Activated CD4-positive, alpha-beta T cell treated with anti-CD3 and anti-CD28 coated beads, Interleukin-2, amount 50 U/mL, for 24 hours (primary cell): ENCODE results near the gene EVX2.

Source experiments
- DNase-seq, 2 donors: peaks; one replicate each; pipeline ENCODE4 v3.0.0-alpha.2; 2020; ENCODE audit warnings: low read depth in 1 of 2, low spot score in 1 of 2

Gene EVX2

DNA sequence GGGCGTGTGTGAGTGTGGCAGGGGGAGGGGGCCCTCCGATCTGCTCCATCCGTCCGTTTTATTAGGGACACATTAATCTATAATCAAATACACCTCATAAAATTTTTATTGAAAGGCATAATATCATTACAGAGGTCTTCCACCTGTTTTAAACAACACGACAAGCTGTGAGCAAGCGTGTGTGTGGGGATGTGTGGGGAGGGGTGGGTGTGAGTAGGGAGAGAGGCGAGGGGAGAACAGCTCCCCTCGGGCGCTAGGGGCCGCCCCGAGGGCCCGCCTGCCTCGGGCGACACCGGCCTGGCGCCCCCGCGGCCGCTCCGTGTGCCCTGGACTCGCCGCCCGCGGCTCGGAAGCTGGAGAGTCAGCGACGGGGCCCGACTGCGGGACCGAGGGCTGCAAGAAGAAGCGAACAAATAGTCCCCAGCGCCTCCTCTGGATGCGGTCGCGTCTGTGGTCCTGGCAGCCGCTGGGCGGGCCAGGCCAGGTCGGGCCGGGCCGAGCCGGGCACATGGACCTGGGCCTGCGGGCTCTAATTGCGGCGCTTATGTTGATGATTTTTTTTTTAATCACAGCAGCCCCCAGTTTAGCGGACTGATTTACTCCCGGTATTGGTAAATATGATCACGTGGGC lies 38.4 kb upstream of the EVX2 start:
- DNase-seq: no peak

DNA sequence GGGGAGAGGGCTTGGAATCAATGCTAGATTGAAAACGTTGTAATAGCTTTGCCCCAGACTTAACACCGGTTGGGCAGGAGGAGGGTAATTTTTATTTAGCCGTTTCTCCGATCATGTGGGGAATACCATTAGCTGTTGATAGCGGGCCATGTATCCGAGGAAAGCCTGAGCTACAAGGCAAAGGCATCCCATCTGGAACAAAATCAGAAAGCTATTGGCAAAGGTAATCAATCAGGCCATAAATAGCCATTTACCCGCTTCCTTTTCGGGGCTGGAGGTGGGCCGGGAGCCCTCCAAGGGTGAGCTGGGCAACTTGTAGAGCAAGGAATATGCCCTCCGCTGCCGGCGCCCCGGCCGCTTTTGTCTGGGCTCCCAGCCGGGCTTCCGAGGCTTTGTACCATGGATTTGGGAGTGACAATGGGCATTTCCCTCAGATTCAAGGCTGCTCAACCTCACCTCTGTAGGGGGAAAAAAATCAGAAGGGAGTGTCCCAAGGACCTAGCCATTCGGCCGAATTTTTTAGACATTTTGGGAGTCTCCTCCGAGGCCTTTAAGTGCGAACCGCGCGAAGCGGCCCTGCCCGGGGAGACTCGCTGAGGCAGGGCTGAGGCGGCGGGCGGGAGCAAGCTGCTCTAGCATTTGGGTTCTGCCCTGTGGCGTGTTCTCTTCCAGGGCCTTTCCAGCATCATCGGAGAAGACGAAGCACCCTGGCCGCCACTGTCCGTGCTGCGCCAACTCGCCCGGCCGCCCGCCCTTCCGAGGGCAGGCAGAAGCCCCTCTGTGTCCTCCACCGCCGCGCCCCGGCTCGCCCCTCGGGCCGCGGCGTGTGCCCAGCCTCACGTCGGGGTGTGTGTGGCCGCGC lies 37.7 kb upstream of the EVX2 start:
- DNase-seq: no peak

DNA sequence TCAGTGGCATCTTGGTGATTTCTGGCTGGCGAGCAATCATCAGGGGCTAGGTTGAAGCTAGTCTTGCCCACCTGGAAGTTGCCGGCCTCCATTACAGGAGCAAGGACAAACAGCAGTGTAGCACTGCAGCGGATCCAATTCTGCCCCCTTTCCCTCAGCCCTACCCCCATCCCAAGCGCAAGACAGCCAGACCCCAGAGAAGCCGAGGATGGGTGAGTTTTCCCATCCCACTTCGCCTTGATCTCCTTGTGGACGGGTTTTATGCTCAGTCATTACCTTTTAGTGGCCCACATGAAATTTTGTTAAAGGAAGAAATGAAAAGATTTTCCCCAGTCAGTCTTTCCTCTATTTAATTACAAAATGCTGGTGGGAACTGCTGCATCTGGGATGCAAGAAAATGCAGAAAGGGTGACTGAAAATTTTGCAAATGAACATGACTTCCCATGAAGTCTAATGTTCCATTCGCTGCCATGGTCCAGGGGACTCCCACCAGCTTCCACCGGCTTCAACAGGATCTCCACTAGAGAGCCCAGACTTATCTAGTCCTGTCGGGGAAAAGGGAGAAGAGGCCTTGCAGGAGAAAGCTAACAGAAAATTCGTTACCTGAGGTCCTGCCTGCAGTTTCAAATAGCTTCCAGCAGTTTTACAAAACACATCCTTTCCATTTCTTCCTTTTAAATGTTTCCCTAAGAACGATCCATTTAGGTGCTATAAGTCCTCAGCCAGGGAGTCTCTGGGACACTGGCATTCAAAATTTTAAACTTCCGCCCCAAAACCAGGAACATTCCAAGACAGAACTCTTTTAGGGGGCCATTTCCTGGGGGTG lies 36.8 kb upstream of the EVX2 start:
- no peak for DNase-seq

DNA sequence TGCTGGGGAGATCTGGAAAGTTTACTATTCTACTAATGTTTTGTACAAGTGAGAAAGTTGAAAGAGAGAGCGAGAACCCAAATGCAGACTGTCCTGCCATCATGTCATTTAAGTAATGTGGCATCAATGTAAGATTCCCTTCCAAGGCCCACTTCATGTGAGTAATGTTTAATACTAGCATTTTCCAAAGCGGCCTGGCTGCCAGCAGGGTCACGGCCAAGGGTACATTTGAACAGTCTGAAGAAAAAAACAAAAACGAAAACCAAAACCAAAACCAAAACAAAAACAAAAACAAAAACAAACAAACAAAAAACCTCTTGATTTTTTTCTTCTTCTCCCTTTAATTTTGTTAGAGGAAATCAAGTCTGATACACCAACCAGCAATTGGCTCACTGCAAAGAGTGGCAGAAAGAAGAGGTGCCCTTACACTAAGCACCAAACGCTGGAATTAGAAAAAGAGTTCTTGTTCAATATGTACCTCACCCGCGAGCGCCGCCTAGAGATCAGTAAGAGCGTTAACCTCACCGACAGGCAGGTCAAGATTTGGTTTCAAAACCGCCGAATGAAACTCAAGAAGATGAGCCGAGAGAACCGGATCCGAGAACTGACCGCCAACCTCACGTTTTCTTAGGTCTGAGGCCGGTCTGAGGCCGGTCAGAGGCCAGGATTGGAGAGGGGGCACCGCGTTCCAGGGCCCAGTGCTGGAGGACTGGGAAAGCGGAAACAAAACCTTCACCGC lies 35.0 kb upstream of the EVX2 start:
- DNase-seq: no peak

DNA sequence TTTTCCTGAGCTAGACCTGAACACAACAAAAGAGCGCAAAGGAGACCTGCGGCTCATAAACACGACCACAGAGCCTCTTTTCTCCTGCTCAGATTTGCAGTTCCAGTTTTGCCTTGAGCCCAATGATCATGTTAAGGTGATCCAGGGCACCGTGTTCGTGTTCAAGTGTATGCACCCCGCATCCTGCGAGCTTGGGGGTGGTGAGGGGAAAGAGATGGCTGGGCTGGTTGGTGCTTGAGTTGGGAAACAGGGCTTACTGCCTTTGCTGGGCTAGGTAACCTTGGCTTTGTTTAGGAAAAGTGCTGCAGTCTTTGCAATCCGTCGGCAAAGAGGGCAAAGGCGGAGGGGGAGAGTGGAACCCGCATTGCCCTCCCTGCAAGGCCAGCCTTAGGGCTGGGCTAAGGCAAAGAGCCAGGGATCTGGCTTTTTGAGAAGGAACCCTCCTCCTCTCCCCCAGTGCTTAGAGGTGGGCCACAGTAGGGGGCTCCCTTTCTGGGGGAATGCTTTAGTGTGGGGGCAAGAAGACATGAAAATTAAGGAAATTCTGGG lies 34.1 kb upstream of the EVX2 start:
- no peak for DNase-seq

DNA sequence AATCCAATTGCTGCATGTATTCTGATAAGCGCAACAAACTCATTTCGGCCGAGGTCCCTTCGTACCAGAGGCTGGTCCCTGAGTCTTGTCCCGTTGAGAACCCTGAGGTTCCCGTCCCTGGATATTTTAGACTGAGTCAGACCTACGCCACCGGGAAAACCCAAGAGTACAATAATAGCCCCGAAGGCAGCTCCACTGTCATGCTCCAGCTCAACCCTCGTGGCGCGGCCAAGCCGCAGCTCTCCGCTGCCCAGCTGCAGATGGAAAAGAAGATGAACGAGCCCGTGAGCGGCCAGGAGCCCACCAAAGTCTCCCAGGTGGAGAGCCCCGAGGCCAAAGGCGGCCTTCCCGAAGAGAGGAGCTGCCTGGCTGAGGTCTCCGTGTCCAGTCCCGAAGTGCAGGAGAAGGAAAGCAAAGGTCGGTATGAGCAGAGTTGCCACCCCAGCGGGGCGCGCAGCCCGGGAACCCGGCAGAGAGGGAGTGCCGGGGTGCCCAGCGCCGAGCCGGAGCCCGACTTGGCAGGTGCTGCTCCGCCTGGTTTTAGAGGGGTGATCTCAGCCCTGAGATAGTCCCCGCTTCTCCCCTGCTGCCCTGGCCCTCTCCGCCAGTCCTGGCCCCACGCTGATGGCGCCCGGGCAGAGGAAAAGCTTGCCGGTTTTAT lies 33.5 kb upstream of the EVX2 start:
- no peak for DNase-seq

DNA sequence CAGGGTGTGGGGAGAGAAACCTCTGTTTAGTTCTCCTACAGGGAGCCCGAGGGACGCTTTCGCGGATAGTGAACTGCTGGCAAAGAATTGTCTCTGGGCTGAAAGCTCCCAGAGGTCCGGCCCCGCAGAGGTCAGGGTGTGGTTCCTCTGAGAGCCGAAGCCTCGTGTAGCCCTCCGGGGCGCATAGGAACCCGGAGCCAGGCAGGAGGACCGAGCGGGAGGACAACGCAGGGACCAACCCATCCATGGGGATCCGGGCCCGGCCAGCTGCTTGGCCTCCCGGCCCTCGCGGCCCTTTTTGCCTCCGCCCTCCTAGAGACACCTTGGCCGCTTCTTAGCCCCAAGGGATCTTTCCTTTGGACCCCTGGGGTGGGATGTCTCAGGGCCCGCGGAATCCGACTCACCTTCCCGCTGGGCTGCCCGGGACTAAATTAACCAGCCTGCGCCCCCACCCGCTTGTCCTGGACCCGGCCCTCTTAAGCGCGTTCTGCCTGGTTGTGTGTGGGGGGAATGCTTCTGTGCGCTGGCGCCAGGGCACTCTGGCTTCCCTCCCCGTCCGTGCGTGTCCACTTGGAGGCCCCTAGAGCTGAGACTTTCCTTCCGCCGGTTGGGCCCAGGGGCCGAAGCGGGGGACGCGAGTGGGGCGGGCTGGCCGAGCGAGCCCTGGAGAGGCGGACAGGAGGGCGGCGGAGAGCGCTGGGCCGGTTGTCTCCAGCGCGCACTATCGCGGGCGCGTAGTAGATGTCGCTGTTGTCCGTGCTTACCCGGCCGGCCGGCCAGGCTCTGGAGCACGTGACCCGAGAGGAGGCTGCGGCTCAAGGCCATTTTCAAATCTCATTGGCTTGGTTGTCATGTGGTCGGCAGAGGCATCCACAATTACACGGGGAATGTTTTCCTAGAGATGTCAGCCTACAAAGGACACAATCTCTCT lies 32.4 kb upstream of the EVX2 start, which contains the start of gene HOXD10:
Gene HOXD10 (plus strand): TSS at position 896 of the 931 bp plus-strand sequence. CDS start 56 bp downstream, outside the sequence.
- no peak for DNase-seq

DNA sequence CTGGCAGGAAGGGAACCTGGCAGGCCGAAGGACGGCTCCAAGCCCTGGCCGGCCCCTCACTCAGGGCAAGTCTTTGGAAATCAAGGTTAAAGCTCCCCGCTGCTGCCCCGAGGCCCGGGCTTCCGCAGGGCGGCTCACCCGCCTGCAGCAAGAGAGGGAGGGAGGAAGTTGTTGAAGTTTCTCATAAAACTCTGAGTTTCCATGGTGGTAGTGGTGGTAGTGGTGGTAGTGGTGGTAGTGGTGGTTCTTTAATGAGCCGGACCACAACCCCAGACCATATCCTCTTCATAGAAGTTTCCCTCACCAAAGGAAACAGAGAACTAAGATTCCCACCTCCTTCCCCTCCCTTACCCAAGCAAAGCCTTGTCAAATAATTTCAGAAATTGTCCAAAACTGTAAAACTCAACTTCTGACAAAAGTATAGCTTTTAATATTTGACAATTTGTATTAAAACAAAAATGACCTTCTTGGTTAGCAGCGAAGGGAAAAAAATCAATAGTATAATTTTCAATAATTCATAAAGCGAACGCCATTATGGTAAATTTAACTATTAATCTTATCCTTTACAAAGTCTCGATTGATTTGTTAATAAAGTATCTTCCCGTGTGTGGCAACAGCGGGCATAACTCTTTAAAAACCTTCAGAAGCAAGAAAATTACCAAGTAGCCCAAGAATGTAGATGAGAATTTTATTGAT lies 31.3 kb upstream of the EVX2 start:
- no peak for DNase-seq

DNA sequence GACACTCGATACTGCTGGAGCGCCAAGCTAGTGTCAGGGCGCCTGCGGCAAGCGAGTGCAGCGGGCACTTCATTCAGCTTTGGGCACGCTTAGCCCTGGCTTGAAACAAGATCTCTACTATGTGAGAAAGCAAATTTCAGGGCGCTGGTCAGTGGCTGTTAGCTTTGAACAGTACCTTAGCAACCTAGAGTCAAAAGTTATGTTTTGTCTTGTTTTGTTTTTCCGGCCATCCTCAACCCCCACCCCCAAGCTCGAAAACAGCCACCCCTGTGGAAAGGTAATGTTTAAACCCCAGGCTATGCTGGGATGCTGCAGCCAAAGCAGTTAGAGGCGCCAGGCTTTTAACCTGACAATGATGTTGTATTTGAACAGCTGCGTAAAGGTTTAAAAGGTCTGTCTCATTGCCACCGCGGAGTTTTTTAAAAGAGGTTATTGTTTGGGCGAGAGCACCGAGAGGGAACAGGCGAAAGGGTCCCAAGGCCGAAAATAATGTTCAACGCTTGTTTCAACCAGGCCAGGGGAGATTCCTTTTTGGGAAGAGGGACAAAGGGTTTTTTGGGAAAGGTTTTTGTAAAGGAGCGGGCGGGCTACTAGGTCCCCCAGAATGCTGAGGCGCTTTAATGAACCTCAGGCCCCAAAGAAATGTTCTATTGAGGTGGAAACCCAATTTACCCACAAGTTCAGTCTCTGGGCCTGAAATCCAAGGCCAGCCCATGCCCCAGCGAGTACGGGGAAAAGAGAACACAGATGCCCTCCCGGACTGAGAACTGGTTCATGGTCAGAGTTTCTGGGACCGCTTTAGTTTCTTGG lies 30.6 kb upstream of the EVX2 start:
- DNase-seq: no peak

DNA sequence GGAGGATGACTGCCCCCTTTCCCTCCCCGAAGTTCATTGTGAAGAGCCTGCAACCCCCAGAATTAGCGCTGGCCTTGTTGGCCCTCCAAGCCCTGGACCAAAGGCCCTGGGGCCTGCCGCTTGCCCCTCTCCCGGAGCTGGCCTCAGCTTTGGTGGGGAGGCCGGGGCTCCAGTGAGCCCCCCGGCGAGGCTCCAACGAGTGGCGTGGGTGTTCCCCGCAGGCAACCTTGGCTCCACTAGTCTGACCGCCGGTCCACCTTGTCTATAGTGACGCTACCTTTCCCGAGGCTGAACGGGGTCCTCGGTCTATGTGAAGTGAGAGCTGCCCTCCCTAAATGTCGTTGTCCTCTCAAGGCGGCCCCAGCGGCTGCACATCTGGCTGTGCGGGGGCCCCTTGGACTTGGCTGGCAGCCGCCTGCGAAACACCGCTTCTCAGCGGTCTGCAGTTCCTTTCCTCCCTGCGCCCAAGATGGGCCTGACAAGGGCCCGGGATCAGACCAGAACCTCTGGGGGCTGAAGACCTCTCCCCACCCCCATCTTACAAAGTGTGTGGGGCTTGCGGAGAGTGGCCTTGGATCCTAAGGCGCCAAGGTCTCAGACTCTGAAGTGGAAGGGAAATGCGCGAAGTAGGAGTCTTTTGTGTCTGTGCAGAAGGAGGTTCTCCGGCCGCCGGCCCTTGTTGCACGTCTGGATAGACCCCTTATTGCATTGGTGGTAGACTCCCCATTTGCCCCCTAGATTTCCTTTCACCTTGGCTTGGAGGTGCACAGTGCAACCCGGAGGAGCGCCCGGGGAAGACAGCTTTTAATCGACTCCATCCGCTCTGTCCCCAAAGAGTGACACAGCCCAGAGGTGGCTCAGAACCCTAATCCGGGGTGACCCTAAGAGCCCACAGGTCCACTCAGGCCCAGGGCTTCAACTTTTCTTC lies 28.9 kb upstream of the EVX2 start:
- DNase-seq: no peak

DNA sequence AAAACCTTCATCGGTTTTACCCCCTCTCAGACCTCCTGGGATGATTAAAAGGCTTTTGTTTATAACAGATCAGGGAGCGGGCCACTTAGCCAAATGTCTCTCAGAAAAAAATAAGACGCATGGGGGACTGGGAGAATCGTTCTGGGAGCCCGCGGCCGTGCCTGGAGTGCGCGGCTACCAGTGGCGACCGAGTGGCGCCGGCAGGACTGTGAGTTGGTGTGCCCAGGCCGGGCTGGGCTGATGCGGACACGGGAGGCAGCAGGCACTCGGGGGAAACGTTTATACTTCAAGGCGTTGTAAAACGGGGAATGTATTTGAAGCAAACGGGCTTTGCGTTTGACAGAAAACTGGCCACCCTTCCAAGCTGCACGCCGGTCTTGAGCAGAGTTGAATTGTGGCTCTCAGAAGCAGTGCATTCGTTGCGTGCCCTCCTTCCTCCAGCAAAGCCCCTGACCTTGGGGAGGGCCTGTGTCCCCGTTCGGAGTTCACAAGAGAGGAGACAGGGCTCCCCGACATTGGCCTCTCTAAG lies 28.1 kb upstream of the EVX2 start:
- no peak for DNase-seq

DNA sequence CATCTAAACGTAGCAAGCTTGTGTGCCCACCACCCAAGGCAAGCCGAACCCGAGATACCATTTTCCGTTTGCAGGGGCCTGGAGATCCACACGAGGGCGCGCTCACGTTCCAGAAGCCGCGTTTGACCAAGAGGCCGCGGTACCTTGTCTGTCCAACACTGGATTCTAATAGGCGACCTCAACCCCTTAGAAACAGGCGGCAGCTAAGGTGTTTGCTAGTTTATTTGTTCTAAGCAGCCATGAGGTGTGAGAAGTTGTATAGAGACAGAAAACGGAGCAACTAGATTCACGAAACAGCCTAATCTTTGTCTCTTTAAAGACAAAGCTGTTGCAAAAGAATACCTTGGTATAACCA lies 27.5 kb upstream of the EVX2 start:
- DNase-seq: no peak

DNA sequence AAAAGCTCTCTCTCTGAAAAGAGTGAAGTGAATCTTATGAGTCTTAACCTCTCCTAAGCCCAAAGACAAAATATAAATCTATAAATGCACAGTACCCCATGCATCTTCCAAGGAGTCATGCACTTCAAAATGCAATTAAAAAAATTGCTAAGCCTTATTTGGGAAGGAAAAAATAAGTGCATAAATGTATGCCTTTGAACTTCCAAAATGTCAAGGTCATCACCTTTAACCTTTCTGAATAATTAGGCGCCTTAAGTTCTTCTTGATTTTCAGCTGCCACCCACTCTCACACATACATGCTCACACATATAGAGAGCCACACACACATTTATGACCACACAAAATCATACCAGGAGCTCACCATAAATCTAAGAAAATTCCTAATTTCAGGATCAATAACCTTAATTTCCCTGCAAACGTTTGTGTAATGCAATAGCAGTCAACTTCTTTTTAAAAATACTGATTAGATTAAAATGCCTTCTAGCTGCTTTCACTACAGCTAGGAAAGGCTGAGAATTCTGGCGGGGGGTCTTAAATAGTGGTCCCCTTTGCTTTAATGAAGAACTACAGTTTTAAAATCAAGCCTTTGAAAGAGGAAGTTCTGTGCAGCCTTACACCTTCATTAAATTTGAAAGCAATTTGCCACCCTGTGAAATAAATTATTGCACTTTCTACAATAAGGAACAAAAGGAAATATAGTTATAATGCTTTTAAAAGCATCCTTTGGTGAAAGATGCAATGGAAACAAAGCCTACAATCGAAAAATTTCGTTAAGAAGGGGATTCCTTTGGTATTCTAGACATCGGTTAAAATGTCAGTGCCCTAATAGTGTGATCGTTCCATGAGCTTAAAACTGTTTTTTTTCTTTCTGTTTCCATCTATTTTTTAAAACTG lies 26.9 kb upstream of the EVX2 start:
- no peak for DNase-seq

DNA sequence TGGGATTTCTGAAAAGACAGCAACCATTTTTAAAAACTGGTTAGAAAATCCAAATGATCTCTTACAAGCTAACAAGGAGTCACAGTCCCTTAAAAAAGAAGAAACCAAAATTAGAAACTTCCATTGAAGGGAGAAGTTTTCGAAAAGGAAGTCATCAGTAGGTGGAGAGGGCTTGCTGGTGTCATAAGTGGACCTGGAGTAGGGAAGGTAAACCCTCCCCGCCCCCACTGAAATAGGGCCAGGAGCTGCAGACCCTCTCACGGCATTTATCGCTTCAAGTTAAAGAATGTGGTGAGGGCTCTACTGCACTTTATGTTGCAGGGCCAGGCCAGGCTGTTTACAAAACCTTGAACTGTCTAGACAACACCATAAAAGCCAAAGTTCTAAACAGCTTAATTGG lies 26.2 kb upstream of the EVX2 start:
- DNase-seq: no peak

DNA sequence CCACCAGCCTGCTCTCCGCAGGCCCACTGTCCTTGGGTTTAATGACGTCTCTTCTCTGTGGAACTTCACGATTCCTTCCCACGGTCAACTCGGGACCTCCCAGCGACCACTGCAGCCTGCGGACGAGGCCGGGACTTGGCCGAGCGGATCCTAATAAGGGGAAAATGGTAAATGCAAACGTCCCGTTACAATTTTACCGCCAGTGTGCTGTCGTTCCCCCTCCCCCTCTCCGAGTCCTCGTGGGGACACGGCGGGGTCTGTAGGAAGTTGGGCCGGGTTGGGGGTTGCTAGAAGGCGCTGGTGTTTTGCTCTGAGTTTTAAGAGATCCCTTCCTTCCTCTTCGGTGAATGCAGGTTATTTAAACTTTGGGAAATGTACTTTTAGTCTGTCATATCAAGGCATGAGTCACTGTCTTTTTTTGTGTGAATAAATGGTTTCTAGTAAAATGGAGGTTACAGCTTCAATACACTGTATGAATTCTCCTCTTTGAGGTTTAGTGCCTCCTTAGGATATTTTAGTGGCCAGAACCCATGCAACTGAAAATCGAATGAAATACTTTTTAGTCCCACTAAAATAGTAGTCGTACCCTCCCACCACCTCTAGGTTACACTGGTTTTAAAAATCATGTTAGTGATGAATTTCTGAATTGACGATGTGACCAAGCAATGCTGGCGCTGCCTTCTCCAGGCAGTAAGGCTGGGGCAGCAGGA lies 25.6 kb upstream of the EVX2 start:
- DNase-seq: no peak
